HepG2 (cell line): Measurements from ENCODE around the gene CLTCL1.

Source experiments
- ARNT ChIP-seq: fragments of 450-650 bp; IDR thresholded peaks from 2 replicates; pipeline ENCODE4 v1.6.1; 2017
- ESRRA ChIP-seq: sonication (generic); formaldehyde crosslinking; IDR thresholded peaks from 2 replicates; pipeline ENCODE4 v1.5.1; 2020; ENCODE audit warnings: mild to moderate bottlenecking, low read depth, missing genetic modification reagents
- MEIS1 ChIP-seq: sonication (generic); formaldehyde crosslinking; IDR thresholded peaks from 2 replicates; pipeline ENCODE4 v1.9.0; 2021; ENCODE audit warnings: mild to moderate bottlenecking, missing genetic modification reagents, moderate library complexity, borderline replicate concordance
- MYPOP ChIP-seq: sonication (generic); formaldehyde crosslinking; IDR thresholded peaks from 2 replicates; pipeline ENCODE4 v1.8.1; 2023; ENCODE audit warnings: mild to moderate bottlenecking, moderate library complexity, missing genetic modification reagents

GRCh38 chr22:19270873-19271272 lies 20.6 kb downstream of the CLTCL1 start:
- no peak for TF ChIP-seq ARNT
- TF ChIP-seq MYPOP (CRISPR knock-in tag) = no peak
- TF ChIP-seq ESRRA = no peak
- TF ChIP-seq MEIS1 (CRISPR knock-in tag) = no peak
